ENCODE measurements around the gene DIP2A.
"Not testable (repeated sequence)": the region's sequence is repeated elsewhere in the genome, so short reads cannot be mapped to it uniquely, and the experiment has no call there.

DIP2A gene

DNA sequence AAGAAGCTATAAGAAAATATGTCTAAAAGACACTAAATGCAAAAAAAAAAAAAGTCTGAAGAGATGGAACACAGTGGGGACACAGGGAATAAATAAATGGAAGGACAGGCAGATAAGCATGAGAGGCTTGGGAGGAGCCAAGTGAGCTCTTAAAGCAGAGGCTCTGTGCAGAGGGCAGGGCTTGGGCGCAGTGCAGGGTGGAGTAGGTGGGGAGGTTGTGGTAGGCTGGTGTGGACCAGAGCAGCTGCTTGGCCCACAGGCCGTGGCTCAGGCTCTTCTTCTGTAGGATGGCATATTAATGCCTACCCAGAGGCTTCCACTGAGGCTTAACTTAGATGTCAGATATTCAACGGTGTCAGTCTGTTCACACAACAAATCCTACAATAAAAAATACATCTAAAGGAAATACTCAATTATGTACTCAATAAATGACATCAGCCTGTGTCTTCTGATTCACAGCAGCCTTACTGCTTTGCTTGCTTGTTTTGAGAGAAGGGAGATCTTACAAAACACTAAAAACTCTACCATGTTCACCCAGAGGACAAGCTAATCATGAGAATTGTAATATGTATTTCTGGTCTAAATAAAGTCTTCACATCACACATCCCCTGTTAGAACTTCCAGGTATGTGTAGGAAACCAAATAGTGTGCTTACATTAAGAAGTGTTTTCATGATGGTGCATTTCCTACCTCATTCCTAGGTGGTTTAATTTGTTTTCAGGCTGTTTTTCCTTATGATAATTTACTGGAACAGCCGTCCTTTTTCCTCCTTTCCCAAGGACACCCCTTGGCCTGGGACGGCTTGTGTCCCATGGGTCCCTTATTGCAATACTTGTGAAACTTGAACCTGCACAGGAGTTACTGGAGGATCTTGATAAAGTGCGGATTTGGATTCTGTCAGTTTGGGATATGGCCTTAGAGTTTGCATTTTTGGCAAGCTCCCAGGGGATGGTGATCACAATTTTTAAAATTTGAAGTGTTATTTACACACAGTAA, 24.9 kb downstream of the DIP2A start:
- DNase-seq: no peak

DNA sequence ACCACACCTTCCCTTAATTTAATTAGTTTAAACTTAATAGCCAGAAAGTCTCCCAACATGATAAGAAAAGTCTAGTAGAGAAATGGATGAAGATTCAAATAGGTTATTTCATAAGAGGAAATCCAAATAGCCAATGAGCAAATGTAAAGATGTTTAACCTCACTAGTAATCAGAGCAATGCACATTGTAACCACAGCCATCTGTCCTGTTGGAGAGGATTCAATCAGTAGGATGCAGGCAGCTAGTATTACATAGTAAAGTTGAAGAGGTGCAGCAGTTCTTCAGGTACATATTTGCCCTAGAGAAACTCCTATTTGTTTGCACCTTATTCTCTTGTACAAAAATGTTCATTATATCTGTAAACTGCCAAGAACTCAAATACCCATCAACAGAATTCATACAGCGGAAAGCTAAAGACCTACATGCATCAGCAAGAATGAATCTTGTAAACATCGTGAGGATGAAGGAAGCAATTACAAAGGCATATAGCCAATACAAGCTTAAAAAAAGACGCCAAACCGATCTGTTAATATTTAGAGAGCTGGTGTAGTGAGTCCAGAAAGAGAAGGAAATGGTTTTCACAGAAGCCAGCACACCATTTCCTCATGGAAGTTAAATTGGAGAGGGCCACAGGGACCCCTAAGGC, 27.9 kb downstream of the DIP2A start:
- DNase-seq: no peak

DNA sequence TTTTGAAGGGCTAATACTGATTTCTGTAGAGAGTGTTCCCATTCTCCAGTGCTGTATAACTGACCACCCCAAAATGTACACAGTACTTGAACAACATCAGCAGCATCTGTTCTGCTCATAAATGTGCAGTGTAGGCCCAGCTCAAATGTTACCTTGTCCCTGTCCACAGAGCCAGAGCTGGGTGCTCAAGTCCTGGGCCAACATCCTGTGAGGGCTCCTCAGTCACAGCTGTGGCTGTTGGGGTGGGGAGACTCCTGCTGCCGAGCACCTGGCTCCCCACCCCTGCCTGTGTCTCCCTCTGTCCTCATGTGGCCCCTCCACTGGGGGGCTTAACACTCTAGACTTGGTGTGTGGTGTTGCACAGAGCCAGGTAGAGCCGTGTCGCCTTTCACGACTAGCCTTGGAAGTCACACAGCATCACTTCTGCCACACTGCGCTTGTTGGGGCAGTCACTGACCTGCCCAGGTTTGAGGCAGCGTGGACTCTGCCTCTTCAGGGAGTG, 30.5 kb downstream of the DIP2A start:
- DNase-seq: no peak

DNA sequence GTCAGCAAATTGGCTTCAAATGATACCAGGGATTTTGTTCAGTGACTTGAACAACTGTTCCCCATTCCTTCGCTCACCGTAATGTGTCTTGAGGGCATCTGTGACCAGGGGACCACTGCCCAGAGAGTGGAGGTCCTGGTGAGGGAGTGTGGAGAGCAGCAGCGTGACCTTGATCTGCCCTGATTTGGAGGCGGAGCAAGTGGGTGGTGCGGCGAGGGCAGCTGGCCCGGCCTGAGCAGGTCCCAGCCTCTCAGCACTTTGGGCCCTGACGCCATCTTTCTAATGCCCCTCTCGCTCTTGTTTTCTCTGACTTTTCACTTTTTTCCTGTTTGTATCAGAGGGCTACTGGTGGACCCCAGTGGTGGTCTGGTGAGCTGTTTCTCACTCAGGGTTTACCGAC, 31.1 kb downstream of the DIP2A start:
- DNase-seq: no peak

DNA sequence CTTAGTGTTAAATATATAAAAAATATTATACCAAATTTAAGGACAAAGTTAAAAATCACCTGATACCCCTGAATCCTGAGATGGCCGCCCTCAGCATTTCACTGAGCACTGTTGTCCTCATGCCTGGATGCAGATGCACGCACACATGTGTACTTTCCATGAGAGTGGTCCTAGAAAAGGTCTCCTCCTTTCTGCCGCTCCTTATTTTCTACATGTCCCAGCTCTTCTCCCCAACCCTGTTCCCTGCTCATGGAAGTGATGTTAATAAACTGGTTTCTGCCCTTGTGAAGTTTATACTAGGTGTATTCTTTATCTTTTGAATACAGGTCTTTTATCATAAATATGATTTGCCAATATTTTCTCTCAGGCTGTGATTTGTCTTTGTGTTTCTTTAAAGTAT, 32.9 kb downstream of the DIP2A start:
- DNase-seq: no peak

DNA sequence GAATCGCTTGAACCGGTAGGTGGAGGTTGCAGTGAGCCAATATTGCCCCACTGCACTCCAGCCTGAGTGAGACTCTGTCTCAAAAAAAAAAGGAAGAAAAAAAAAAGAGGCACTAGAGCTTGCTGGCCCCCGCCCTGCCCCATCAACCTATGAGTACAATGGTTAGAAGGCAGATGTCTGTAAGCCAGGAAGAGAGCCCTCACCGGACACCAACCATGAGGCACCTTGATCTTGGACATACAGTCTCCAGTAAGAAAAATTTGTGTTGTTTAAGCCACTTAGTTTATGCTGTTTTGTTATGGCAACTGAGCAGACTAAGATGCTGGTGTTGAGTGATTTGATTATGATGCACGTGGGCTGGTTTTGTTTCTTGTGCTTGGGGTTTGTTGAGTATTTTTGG, 34.2 kb downstream of the DIP2A start:
- no peak for DNase-seq

DNA sequence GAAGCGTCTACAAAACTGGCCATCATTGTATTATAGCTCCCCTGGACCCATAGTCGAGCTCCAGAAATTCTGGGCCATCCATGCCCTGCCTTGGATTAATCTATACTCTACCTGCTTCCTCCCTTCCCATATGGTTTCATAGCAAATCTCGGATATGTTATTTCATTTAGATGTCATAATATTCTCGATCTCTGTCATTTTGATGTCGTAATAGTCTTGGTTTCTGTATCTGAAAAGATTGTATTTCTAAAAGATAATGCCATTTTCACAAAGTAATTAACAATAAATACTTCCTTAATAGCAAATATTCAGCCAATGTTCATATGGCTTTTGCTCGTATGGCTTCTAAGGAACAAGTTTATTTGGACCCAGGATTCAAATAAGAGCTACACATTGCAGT, 35.1 kb downstream of the DIP2A start:
- DNase-seq: no peak

DNA sequence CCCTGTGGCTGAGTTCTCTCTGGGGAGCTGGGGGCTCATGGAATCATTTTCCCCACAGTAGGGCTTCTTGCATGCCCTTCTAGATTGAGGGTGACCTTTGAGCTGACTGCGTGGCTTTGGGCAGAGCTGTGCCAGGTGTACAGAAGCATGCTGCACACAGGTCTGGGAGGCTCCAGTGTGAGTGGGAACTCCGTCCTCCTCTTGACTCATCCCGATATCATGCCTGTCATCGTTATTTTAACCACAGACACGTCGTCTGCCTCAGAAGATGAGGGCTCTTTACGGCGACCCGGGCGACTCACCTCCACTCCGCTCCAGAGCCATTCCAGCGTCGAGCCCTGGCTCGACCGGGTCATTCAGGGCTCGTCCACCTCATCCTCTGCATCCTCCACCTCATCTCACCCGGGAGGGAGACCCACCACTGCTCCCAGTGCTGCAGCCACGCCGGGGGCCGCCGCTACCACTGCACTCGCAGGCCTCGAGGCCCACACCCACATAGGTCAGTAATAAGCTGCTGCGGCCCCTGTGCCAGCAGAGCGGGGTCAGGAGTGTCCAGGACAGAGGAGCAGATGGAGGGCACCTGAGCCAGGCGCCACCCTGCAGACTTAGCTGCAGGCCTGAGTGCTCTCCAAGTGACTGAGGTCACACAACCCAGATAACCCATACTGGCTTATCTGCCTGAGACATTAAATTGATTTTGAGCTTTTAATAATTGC, 39.8 kb downstream of the DIP2A start:
- DNase-seq: no peak

DNA sequence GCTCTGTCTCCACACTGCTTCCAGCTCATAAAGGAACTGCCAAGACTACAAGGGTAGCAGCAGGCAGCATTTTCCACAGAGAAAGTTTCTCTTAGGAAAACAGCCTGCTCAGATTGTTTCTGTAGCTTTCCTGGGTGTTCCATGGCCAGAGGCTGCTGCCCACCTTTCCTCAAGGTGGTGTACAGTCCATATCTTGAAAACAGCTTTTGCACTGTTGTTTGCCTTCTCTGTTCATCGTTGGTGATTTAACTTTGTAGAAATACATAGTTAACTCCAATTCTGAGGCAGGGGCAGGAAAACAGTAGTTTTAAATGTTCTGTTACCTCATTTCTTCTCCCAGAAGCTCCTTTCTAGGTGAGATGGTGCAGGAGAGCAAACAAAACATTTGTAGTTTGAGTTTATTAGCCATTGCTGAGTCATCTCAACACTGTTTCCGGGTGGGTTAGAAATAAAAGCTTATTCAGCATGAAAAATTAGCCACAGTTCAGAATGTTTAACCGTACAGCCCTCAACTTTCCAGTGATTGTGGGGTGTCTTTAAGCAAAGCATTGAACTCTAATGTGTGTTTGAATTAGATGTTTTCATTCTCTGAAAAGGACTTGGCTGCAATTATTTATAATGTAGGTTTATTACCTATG, 41.7 kb downstream of the DIP2A start:
- DNase-seq: no peak

DNA sequence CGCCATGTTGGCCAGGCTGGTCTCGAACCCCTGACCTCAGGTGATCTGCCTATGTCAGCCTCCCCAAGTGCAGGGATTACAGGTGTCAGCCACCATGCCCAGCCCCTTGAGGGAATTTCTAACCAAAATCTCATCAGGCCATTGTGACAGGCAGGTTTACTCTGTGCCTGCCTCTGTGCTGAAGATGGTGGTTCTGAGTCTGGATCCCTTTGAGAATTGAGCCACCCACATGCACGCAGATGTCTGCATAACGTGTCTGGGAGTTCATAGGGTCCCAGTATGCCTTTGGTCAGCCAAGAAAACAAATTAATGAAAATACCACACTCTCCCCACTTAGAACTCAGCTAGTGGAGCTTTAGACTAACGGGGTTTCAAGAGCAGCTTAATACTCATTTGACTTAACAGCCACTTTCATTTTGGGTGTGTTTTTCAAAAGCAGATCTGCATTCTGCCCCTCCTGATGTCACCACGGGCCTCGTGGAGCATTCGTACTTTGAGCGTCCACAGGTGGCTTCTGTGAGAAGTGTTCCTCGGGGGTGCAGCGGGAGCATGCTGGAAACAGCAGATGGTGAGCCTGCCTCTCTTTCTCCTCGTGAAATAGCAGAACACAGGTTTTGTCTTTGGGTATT, 45.3 kb downstream of the DIP2A start:
- DNase-seq: peak; percentile 22

DNA sequence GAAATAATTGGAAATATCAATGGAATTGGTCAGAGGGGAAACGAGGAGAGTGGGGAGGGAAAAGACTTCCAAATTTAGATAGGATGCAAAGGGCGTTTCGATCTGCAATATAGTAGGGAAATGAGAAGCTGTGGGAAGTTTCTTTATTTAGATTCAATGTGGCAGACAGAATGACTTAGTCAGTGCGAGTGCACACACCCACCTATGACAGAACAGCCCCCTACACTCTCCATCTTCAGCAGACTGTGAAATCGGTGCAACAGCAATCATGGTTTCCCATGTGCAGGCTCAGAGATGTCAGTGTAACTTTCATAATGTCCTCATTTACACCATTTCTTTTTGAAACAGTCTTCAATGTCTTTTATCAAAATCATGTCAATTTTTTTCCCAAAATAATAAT, 46.0 kb downstream of the DIP2A start:
- DNase-seq: no peak

DNA sequence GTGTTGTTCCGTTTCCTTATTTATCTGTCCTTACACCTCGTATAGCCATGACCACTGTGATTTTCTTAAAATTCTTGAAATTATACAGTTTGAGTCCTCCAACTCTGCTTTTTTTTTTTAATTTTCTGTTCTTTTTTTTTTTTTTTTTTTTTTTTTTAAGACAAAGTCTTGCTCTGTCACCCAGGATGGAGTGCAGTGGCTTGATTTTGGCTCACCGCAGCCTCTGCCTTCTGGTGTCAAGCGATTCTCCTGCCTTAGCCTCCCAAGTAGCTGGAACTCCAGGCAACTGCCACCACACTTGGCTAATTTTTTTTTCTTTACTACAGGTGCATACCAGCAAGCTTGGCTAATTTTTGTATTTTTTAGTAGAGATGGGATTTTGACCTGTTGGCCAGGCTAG, 48.9 kb downstream of the DIP2A start:
- DNase-seq: no peak

DNA sequence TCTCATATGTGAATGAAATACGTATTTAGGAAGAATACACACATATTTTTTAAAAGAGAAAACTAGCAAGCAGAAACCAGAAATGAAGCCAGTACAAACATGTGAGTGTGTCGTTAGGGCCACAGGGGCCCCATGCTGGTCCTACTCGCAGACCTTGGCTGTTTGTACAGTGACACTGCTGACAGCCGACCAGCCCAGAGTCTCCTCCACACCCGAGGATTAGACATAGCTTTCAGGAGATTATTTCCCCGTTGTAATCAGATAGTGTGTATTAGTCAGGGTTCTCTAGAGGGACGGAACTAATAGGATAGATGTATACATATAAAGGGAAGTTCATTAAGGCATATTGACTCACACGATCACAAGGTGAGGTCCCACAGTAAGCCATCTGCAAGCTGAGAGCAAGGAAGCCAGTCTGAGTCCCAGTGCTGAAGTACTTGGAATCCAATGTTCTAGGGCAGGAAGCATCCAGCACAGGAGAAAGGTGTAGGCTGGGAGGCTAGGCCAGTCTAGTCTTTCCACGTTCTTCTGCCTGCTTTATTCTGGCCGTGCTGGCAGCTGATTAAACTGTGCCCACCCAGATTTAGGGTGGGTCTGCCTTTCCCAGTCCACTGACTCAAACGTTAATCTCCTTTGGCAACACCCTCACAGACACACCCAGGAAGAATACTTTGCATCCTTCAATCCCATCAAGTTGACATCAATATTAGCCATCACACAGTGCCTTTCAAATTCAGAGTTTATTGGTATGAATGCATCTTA, 51.2 kb downstream of the DIP2A start:
- peak; percentile 98 for DNase-seq

DNA sequence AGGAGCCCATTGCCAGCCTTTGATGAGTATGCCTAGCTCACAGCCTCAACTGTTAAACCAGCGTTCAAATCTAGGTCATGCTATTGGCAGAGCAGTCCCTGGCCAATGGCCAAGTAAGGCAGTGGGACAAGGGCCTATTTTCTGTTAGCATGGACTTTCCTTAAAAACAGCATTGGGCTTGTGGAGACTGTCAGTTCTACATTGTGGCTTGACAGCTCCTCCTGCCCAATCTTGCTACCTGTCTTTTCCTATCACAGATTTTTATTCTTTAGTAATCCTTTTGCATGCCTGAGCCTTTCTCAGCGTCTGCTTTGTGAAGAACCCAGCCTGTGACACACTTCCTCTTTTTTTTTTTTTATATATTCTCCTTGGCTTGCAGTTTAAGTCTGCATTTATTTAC, 56.4 kb downstream of the DIP2A start:
- DNase-seq: no peak

DNA sequence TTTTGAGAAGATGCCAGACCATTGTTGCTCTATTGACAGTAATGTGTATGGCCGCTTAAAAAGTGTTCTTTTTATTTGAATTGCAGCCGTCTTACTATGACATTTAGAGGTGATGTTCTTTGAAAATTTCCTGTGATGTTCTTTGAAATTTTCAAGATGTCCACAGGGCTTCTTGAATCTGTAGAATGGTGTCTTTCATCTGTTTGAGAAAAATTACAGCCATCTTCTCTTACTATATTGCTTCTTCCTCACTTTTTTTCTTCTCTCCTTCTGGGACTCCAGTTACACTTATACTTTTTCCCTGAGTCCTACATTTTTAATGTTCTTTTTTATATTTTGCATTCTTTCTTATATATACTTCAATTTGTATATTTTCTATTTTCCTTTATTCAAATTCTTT, 57.4 kb downstream of the DIP2A start:
- no peak for DNase-seq

DNA sequence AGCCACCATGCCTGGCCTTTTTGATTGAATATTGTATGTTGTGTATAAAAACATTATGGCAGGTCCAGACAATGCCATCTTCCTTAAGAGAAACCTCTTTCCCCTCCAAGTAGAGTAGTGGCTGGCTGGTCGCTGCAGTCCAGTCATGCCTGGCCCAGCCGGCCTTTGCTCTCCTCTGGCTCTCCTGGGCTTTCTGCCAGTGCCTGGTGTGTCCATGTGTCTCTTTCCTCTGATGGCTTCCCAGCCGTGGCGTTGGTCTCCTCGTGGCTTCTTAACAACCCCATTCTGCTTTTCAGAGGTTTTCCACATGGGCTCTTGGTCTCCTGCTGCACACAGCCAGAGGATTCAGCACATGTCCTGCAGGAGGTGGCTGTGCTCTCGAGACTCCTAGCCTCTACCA, 58.7 kb downstream of the DIP2A start:
- no peak for DNase-seq

DNA sequence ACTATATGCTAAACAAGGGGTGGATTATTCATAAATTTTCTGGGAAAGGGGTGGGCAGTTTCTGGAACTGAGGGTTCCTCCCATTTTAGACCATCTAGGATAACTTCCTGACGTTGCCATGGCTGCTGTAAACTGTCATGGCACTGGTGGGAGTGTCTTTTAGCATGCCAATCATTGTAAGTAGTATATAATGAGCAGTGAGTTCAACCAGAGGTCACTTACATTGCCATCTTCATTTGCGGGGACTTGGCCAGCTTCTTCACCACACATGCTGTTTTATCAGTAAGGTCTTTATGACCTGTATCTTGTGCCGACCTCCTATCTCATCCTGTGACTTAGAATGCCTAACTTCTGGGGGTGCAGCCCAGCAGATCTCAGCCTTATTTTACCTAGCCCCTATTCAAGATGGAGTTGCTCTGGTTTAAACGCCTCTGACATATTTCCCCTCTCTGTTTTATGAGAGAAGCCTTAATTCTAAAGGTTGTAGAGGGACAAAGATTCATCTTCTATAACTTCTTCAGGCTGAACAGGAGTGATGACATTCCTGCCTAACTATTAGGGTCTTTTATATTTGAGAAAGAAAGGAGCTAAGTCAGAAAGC, 60.4 kb downstream of the DIP2A start:
- no peak for DNase-seq

DNA sequence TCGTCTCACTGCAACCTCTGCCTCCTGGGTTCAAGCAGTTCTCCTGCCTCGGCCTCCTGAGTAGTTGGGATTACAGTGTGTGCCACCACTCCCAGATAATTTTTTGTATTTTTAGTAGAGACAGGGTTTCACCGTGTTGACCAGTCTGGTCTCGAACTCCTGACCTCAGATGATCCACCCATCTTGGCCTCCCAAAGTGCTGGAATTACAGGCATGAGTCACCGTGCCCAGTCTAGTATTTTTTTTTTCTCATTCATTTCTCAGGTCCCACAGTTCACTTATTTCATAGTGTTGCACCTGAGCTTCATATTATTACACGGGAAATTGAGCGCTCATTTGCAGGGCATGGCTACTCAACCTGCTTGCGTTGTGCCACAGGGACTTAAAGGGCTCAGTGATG, 68.7 kb downstream of the DIP2A start:
- not testable (repeated sequence) for DNase-seq

DNA sequence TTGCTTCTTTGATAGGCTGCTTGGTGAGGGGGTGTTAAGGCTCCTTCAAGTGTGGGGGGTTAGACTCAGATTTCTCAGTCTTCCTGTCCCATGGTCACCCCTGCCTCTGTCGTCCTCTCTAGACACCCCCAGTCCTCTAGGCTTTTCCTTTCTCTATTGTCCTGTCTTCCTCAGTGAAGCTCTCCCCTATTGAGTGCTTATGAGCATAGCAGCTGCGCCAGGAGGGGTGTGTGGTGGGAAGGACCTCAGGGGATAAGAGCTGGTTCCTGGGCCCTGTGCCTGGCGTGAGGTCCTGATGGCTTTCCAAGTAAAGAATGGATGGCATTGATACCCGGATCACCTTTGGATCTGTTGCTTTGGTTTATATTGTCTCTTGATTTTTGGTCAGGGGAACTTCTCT, 69.1 kb downstream of the DIP2A start:
- no peak for DNase-seq

DNA sequence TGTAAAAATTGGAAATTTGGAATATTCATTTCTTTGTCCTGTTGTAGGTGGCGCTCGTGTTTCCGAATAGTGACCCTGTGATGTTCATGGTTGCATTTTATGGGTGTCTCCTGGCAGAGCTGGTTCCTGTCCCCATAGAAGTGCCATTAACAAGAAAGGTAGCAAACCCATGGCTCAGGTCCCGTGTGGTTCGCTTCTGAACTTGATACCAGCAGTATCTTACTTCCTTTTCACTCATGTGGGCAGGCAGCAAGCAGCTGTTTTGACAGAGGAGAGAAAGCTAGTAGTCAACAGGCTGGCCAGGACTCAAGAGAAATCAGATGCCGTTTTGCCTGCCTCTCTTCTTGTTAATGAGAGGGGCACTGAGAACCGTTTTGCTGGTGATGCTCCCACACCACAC, 73.4 kb downstream of the DIP2A start:
- DNase-seq: no peak

DNA sequence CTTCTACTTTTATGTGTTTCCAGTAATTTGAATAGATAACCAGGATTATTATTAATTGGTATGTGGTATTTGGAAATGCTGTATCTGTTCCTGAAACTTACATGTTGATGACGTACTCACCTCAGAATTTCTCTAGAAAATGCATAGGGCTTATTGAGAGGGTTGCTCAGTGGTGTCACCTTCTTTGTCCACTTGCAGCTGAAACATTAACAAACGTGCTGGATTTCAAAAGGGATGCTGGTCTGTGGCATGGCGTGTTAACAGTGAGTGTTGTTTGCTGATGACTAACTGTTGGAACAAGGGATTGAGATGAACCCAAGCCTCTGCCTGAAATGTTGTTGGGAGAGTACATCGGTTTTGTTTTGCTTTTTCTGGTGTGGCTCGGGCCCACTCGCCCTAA, 78.3 kb downstream of the DIP2A start:
- DNase-seq: no peak
